Mucosa of descending colon (tissue), 3 donors: ENCODE results near the gene GRIPAP1. TPM values are rescaled to one million over a fixed set of nuclear protein-coding genes. Genes with fewer than 3 reads are reported as not detected.

Source experiments
- ATAC-seq: fragments of 200-7000 bp; cut with Tn5 transposase; one replicate; pipeline ENCODE4 v1.9.1; 2020; ENCODE audit warnings: mild to moderate bottlenecking, moderate library complexity
- DNase-seq, 3 donors: peaks; one replicate each; pipeline ENCODE4 v3.0.0-alpha.2; 2020
- H3K36me3 ChIP-seq: fragments of 200-600 bp; one replicate; pipeline ENCODE4 v1.8.0; 2021; ENCODE audit warnings: low read depth, mild to moderate bottlenecking
- H3K4me1 ChIP-seq: fragments of 200-600 bp; one replicate; pipeline ENCODE4 v1.8.0; 2021; ENCODE audit warnings: low read depth, mild to moderate bottlenecking
- H3K4me3 ChIP-seq: fragments of 200-600 bp; one replicate; pipeline ENCODE4 v1.8.0; 2021; ENCODE audit warnings: mild to moderate bottlenecking
- H3K9me3 ChIP-seq: fragments of 200-600 bp; one replicate; pipeline ENCODE4 v1.8.0; 2021; ENCODE audit warnings: mild to moderate bottlenecking
- CTCF ChIP-seq: fragments of 200-600 bp; IDR thresholded peaks from one replicate; pipeline ENCODE4 v1.8.0; 2022; ENCODE audit warnings: antibody characterized with exemption, mild to moderate bottlenecking
- intact Hi-C, 2 donors: fragments of 100-400 bp; cut with DNase I in 1 of 2; cut with micrococcal nuclease in 1 of 2; formaldehyde crosslinking; loops; one replicate each; pipeline versions ENCODE4 v1.11.0 to v1.11.1; 2022; cut with DNase I, micrococcal nuclease
- total RNA-seq, 3 donors: library from RNA; stranded (reverse); fragmentation: NEBNext Ultra II Directional in 2 of 3; extraction: Animal tissue kit (Norgen Biotek cat#: 25700) in 2 of 3; gene quantifications; one replicate each; pipeline versions ENCODE4 v1.2.1 to v1.2.4, GENCODE V29; 2021 to 2023
- donor health status: DM: no; HTN: no; CAD: no; lungs with moderate emphysema.
- donor health status: DM: no; HTN: no; CAD: no.
- donor health status: DM: no; HTN: yes; CAD: no.

GRIPAP1 gene
- total RNA-seq, 3 donors from 2014 or later = 39.5 to 48.9 (median 47.5) TPM

GRCh38 chrX:49041744-49042580 lies 39.9 kb upstream of the GRIPAP1 start:
- Histone ChIP-seq H3K36me3 (no peaks in the 10 kb centered on the region), H3K9me3 (no peaks in the 10 kb centered on the region), H3K4me1 (no peaks in the 10 kb centered on the region), H3K4me3 (no peak overlapping the region)
- TF ChIP-seq CTCF = no peak
- DNase-seq (peak in 1 of 3 donors; percentile 22), ATAC-seq (no peak)
- intact Hi-C loops = no loop called here

GRCh38 chrX:49040376-49040955 lies 38.4 kb upstream of the GRIPAP1 start:
- DNase-seq (no peak), ATAC-seq (no peak)
- H3K4me3 ChIP-seq = no peak overlapping the region
- no peak for TF ChIP-seq CTCF
- no peaks in the 10 kb centered on the region for H3K9me3 ChIP-seq
- intact Hi-C loops = no loop called here
- no peaks in the 10 kb centered on the region for H3K36me3 ChIP-seq
- H3K4me1 ChIP-seq = no peaks in the 10 kb centered on the region

GRCh38 chrX:49039598-49040375 lies 37.7 kb upstream of the GRIPAP1 start:
- no peak overlapping the region for H3K4me3 ChIP-seq
- intact Hi-C loops = no loop called here
- ATAC-seq (no peak), DNase-seq (peak; percentile 39 to 69 (median 43))
- no peaks in the 10 kb centered on the region for H3K9me3 ChIP-seq
- H3K36me3 ChIP-seq = no peaks in the 10 kb centered on the region
- TF ChIP-seq CTCF = no peak
- no peaks in the 10 kb centered on the region for H3K4me1 ChIP-seq

- H3K36me3 ChIP-seq = no peaks in the 10 kb centered on the region
- intact Hi-C loops = no loop called here
Observed at GRCh38 chrX:49037883-49038475, 35.9 kb upstream of the GRIPAP1 start.

More at GRCh38 chrX:49037883-49038475, 35.9 kb upstream of the GRIPAP1 start:
- H3K4me1 ChIP-seq = no peaks in the 10 kb centered on the region
- ATAC-seq (no peak), DNase-seq (no peak)
- no peaks in the 10 kb centered on the region for H3K9me3 ChIP-seq
- no peak overlapping the region for H3K4me3 ChIP-seq
- TF ChIP-seq CTCF = no peak
